SU-DHL-6 (cell line): Measurements from ENCODE around the gene FRMD4B.

ENCODE experiments used
- H2AFZ ChIP-seq: fragments of 200-600 bp; sonication (generic); 2 replicates; pipeline ENCODE4 v1.6.1; 2014; ENCODE audit warnings: low read depth, mild to moderate bottlenecking, moderate library complexity, mixed read lengths, antibody characterized with exemption, low read length; ENCODE audit not compliant: severe bottlenecking
- H3F3A ChIP-seq: fragments of 200-600 bp; shearing (Covaris generic); 2 replicates; pipeline ENCODE4 v1.6.0; 2016; ENCODE audit warnings: antibody characterized with exemption, mild to moderate bottlenecking; ENCODE audit not compliant: insufficient read depth
- H3K27ac ChIP-seq: fragments of 200-600 bp; sonication (generic); 2 replicates; pipeline ENCODE4 v1.5.1; 2016; ENCODE audit warnings: low read depth, mild to moderate bottlenecking, low read length, moderate library complexity, mixed read lengths
- H3K27me3 ChIP-seq: fragments of 200-600 bp; sonication (generic), shearing (Covaris generic); 2 replicates; pipeline ENCODE4 v1.6.0; 2014; ENCODE audit warnings: mild to moderate bottlenecking, low read length
- H3K36me3 ChIP-seq: fragments of 200-600 bp; sonication (generic); 2 replicates; pipeline ENCODE4 v1.6.1; 2014; ENCODE audit warnings: mild to moderate bottlenecking, low read length, mixed read lengths
- H3K4me2 ChIP-seq: fragments of 300-600, 200-600 bp; shearing (Covaris generic), sonication (generic); 2 replicates; pipeline ENCODE4 v1.6.0; 2014; ENCODE audit warnings: low read length, low read depth, mild to moderate bottlenecking; ENCODE audit not compliant: poor library complexity, severe bottlenecking
- H3K4me3 ChIP-seq: fragments of 200-600 bp; sonication (generic); 2 replicates; pipeline ENCODE4 v1.5.1; 2014; ENCODE audit warnings: antibody characterized with exemption, low read length, mild to moderate bottlenecking, mixed read lengths; ENCODE audit not compliant: insufficient read depth, poor library complexity, severe bottlenecking
- H3K79me2 ChIP-seq: fragments of 200-600 bp; sonication (generic); 2 replicates; pipeline ENCODE4 v1.6.1; 2014; ENCODE audit warnings: mild to moderate bottlenecking, low read length, moderate library complexity; ENCODE audit not compliant: insufficient read depth
- H3K9ac ChIP-seq: fragments of 200-600 bp; sonication (generic); 2 replicates; pipeline ENCODE4 v1.7.0; 2014; ENCODE audit warnings: mild to moderate bottlenecking, low read length
- H3K9me2 ChIP-seq: fragments of 200-600 bp; sonication (generic); replicated peaks from 2 replicates; pipeline ENCODE4 v1.6.1; 2014; ENCODE audit warnings: low read length; ENCODE audit not compliant: insufficient read depth
- H3K9me3 ChIP-seq: fragments of 200-600 bp; sonication (generic); 2 replicates; pipeline ENCODE4 v1.6.1; 2014; ENCODE audit warnings: low read length, mixed read lengths; ENCODE audit not compliant: insufficient read depth
- H4K20me1 ChIP-seq: fragments of 200-600 bp; sonication (generic); 2 replicates; pipeline ENCODE4 v1.6.1; 2014; ENCODE audit warnings: low read depth, mild to moderate bottlenecking, antibody characterized with exemption, low read length, moderate library complexity, mixed read lengths
- EZH2phosphoT487 ChIP-seq: fragments of 200-600 bp; sonication (generic), shearing (Covaris generic); conservative IDR thresholded peaks from 2 replicates; pipeline ENCODE4 v1.6.1; 2018; ENCODE audit warnings: mild to moderate bottlenecking, antibody characterized with exemption, low read length, moderate library complexity, mixed read lengths
- TF ChIP-seq, protein P1 (sequence below): fragments of 200-600 bp; sonication (generic); IDR thresholded peaks from one replicate; pipeline ENCODE4 v1.5.1; 2017; ENCODE audit warnings: antibody characterized with exemption, mild to moderate bottlenecking, low read length, moderate library complexity; ENCODE audit not compliant: insufficient read depth, poor library complexity, severe bottlenecking

Gene FRMD4B

DNA sequence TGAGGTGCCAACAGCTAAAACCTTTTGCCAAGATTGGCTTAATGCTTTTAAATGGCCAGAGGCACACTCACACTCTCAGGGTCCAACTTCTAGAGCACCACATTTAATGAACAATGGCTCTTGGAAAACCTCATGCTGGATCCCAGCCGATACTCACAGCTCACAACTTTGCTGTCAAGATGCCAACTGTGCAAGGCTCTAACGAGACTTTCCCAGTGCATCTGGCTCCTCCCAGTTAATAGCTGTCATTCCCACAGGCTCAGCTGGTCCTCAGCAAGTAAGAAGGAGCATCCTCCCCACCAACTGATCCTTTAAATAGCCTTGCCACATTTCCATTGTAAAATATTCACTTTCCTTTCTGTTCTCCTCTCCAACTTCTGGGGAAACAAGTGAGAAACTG is 20.3 kb upstream of the FRMD4B start:
- Histone ChIP-seq H3F3A (no peaks in the 10 kb centered on the region), H3K36me3 (no peaks in the 10 kb centered on the region), H2AFZ (no peak overlapping the region), H3K9me3 (peaks cover 5% of the 10 kb centered on the region; the same call in 1 of the 2 replicates), H3K27ac (no peak overlapping the region), H3K79me2 (no peaks in the 10 kb centered on the region), H3K9ac (no peak overlapping the region), H3K27me3 (no peaks in the 10 kb centered on the region), H4K20me1 (no peaks in the 10 kb centered on the region), H3K4me3 (no peak overlapping the region), H3K4me2 (no peak overlapping the region), H3K9me2 (no peaks in the 10 kb centered on the region)
- no peak for TF ChIP-seq EZH2phosphoT487
- TF ChIP-seq, protein P1, sequence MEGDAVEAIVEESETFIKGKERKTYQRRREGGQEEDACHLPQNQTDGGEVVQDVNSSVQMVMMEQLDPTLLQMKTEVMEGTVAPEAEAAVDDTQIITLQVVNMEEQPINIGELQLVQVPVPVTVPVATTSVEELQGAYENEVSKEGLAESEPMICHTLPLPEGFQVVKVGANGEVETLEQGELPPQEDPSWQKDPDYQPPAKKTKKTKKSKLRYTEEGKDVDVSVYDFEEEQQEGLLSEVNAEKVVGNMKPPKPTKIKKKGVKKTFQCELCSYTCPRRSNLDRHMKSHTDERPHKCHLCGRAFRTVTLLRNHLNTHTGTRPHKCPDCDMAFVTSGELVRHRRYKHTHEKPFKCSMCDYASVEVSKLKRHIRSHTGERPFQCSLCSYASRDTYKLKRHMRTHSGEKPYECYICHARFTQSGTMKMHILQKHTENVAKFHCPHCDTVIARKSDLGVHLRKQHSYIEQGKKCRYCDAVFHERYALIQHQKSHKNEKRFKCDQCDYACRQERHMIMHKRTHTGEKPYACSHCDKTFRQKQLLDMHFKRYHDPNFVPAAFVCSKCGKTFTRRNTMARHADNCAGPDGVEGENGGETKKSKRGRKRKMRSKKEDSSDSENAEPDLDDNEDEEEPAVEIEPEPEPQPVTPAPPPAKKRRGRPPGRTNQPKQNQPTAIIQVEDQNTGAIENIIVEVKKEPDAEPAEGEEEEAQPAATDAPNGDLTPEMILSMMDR = no peak

DNA sequence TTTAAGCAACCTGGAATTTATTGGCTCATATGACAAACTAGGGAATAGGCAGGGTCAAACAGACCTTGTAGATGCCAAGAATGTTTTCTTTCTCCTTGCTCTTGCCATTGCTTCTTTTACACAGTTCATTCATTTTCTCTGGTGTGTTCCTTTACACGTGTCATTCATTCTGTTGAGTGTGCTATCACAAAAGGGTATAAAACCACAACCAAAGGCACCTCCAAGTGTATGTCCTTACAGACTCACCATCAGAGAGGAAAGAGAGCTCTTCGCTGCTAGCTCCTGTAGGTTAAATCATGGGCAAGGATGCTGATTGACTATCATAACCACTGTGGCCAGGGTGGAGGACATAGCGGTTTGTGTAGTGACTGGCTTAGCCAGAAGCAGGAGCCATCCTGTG is 19.2 kb upstream of the FRMD4B start:
- Histone ChIP-seq H3K4me2 (no peak overlapping the region), H3K9me3 (peaks cover 5% of the 10 kb centered on the region; the same call in 1 of the 2 replicates), H2AFZ (no peak overlapping the region), H3K9ac (no peak overlapping the region), H3K79me2 (no peaks in the 10 kb centered on the region), H3K9me2 (no peaks in the 10 kb centered on the region), H3K27me3 (no peaks in the 10 kb centered on the region), H3K27ac (no peak overlapping the region), H4K20me1 (no peaks in the 10 kb centered on the region), H3K4me3 (no peak overlapping the region), H3K36me3 (no peaks in the 10 kb centered on the region), H3F3A (no peaks in the 10 kb centered on the region)
- TF ChIP-seq, protein P1 = no peak
- no peak for TF ChIP-seq EZH2phosphoT487

DNA sequence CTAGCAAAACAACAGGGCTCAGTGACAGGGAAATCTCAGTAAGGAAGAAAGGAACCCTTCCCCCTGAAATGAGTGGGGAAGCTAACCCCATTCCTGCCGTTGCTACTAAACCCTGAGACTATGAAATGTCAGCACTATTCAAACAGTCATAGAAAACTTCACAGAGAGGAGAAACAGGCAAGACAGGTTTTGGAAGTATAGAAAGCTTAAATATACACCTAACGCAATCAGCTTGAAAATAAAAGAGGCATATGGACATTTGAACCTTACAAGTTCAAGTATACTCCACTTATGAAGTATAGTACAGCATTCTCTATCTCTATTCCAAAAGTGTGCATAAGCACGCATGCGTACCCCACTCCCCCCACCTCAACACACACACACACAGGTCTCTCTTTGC is 17.6 kb upstream of the FRMD4B start:
- no peaks in the 10 kb centered on the region for H4K20me1 ChIP-seq
- TF ChIP-seq, protein P1 = no peak
- TF ChIP-seq EZH2phosphoT487 = no peak
- no peak overlapping the region for H3K9ac ChIP-seq
- H3F3A ChIP-seq = no peaks in the 10 kb centered on the region
- H3K9me2 ChIP-seq = no peaks in the 10 kb centered on the region
- H3K27me3 ChIP-seq = no peaks in the 10 kb centered on the region
- H3K27ac ChIP-seq = no peak overlapping the region
- H2AFZ ChIP-seq = no peak overlapping the region
- H3K36me3 ChIP-seq = no peaks in the 10 kb centered on the region
- H3K9me3 ChIP-seq = peaks cover 5% of the 10 kb centered on the region; the same call in 1 of the 2 replicates
- H3K79me2 ChIP-seq = no peaks in the 10 kb centered on the region
- no peak overlapping the region for H3K4me2 ChIP-seq
- no peak overlapping the region for H3K4me3 ChIP-seq
